ENCODE results near the gene MX1.

Gene MX1, protein sequence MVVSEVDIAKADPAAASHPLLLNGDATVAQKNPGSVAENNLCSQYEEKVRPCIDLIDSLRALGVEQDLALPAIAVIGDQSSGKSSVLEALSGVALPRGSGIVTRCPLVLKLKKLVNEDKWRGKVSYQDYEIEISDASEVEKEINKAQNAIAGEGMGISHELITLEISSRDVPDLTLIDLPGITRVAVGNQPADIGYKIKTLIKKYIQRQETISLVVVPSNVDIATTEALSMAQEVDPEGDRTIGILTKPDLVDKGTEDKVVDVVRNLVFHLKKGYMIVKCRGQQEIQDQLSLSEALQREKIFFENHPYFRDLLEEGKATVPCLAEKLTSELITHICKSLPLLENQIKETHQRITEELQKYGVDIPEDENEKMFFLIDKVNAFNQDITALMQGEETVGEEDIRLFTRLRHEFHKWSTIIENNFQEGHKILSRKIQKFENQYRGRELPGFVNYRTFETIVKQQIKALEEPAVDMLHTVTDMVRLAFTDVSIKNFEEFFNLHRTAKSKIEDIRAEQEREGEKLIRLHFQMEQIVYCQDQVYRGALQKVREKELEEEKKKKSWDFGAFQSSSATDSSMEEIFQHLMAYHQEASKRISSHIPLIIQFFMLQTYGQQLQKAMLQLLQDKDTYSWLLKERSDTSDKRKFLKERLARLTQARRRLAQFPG

GRCh38 chr21:41425954-41426675, at the start of gene MX1:
MX1 (plus strand) TSS chr21:41426239; CDS start chr21:41432071, 5,832 bp downstream.
- DNase-seq: peak; percentile 23

GRCh38 chr21:41377715-41378114, 48.3 kb upstream of the MX1 start:
- no peak for DNase-seq

DNA sequence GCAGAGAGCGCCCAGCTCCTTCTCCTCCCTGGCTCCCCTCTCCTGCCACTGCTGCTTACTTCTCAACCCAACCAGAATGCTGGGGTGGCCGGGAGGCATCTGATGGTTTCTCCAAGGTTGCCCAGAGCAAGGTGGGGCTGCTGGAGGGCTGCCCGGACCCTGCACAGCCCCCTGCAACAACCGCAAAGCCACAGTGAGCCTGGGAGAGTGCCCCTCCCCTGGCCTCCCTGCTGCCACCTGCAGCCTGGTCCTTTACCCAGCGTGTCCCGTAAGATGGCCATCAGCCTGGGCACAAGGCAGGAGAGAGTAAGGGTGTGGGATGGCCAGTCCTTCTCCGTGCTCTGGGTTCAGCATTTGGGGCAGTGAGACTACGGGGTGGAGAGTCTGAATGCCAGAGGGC, 47.2 kb upstream of the MX1 start:
- no peak for DNase-seq

GRCh38 chr21:41379901-41380300, 46.1 kb upstream of the MX1 start:
- no peak for DNase-seq

DNA sequence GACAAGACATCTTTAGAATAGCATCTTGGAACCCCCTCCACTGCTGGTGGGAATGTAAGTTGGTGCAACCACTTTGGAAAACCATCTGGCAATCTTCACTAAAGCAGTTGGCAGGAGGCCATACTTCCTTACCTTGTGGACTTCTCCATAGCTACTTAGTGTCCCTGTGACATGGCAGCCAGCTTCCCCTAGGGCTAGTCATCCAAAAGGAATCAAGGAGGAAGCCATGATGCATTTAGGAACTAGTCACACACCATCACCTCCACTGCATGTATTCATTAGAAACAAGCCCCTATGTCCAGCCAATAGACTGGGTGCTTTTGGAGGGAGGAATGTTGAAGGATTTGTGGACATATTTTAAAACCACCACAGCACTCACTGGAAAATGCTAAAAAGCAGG, 44.3 kb upstream of the MX1 start:
- DNase-seq: no peak

DNA sequence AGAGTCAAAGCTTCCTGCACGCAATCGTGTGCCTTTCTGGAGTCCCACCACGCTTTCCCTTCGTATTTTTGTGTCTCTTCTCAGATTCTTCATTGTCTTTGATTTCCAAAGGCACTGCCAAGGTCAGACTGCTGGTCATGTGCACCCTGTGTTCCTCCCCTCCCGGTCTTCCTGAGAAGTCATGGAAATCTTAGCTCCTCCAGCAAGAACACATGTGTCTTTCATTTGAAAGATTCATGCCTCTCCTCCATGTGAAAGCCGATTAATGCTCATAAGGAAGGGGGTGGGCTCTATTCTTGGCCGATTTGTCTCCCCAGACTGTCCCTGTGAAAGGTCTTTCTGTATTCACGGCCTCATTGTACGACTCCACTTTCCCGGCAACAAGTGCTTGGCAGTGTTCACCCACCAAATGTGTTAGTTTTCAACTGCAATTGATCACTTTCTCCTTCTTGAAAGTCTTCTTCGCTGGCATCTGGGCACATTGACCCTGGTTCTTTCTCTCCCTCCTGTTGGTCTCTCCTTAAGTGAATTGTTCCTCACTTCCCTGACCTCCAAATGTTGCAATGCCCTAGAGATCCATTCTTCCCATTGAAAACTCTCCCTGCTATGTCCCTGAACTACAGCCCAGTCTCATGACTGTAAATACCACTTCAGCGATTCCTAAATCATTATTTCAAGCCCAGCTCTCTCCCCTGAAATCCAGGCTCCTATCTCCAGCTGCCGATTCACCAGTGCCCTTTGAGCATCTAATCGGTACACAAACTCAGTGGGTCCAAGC, 38.8 kb upstream of the MX1 start:
- no peak for DNase-seq

GRCh38 chr21:41387824-41388223, 38.2 kb upstream of the MX1 start:
- no peak for DNase-seq

GRCh38 chr21:41388259-41388658, 37.8 kb upstream of the MX1 start:
- DNase-seq: no peak

DNA sequence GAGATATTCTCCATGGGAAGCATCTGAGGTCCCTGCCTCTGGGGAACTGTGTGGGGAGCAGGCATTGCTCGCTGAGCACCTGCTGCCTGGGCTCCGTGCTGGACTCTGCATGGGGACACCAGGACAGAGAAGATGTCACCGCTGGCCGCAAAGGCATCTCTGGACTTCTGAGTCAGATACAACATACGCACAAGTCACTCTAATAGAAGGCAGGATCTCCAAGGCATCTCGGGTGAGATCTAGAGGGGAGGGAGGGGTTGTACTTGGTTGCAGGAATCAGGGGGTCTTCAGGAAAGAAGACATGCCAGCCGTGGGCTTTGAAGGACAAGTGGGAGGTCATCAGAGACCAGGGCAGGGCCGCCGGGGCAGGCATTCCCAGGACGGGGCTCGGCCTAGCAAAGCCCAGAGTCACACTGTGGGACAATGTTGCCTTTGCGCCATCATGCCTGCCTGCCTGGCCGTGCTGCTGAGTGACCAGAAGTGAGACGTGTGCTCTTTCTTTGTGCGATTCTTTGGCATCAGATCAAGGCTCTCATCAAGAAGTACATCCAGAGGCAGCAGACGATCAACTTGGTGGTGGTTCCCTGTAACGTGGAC, 35.9 kb upstream of the MX1 start:
- no peak for DNase-seq

- no peak for DNase-seq
These were observed 32.1 kb upstream of the MX1 start for GRCh38 chr21:41393876-41394465.

GRCh38 chr21:41396558-41397075, 29.4 kb upstream of the MX1 start:
- no peak for DNase-seq

DNA sequence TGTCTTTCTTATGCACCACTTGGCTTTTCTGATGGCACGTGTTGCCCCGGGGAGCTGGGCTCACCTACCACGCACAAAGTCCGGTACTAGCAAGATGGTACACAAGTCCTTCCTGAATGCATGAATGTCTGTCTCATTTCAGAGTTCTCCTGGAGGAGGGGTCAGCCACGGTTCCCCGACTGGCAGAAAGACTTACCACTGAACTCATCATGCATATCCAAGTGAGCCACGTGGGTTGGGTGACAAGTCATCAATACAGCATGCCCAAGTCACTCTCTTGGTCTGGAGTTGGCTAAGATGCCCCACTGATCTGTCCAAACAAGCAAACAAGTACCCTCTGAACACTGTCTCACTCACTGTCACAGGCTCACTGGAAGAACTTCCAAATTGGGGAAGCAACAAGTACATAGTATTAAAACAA, 28.6 kb upstream of the MX1 start:
- DNase-seq: no peak

- DNase-seq: no peak
These were observed 27.8 kb upstream of the MX1 start for GRCh38 chr21:41398251-41398650.

- no peak for DNase-seq
These were observed 27.2 kb upstream of the MX1 start for GRCh38 chr21:41398831-41399230.

- DNase-seq: no peak
These were observed 26.7 kb upstream of the MX1 start for GRCh38 chr21:41399246-41399800.

DNA sequence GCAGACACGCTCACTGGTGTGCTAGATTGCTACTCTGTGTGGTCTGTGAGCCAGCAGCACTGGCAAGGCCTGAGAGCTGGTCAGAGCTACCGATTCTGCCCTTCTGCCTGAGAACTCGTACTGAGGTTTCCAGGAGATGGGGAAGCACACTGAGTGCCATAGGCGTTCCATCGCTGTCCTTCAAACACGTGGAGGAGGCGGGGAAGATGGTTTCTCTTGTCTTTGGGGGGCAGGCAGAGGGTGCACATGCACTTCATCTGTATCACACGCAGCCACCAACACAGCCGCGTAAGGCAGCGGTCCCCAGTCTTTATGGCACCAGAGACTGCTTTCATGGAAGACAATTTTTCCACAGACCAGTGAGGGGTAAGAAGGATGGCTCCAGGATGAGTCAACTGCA, 23.8 kb upstream of the MX1 start:
- no peak for DNase-seq

DNA sequence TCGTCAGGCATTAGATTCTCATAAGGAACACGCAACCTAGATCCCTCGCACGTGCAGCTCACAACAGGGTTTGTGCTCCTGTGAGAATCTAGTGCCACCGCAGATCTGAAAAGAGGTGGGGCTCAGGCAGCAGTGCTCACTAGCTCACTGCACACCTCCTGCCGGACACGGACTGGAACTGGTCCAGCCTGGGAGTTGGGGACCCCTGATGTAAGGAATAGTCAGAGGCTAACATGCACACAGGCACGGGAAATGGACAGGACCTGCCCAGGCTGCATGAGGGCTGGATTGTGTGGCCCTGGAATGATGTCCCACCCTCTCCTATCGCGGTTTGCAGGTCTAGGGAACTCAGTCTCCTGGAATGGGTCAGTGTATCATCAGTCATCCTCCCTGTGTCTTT, 23.2 kb upstream of the MX1 start:
- DNase-seq: no peak

GRCh38 chr21:41403331-41403730, 22.7 kb upstream of the MX1 start:
- no peak for DNase-seq

- no peak for DNase-seq
These were observed 22.1 kb upstream of the MX1 start for GRCh38 chr21:41403966-41404365.

GRCh38 chr21:41405321-41405720, 20.7 kb upstream of the MX1 start:
- DNase-seq: no peak

- no peak for DNase-seq
These were observed 19.7 kb upstream of the MX1 start for GRCh38 chr21:41406340-41406739.
